ENCODE measurements around the gene NARF.

The NARF gene

DNA sequence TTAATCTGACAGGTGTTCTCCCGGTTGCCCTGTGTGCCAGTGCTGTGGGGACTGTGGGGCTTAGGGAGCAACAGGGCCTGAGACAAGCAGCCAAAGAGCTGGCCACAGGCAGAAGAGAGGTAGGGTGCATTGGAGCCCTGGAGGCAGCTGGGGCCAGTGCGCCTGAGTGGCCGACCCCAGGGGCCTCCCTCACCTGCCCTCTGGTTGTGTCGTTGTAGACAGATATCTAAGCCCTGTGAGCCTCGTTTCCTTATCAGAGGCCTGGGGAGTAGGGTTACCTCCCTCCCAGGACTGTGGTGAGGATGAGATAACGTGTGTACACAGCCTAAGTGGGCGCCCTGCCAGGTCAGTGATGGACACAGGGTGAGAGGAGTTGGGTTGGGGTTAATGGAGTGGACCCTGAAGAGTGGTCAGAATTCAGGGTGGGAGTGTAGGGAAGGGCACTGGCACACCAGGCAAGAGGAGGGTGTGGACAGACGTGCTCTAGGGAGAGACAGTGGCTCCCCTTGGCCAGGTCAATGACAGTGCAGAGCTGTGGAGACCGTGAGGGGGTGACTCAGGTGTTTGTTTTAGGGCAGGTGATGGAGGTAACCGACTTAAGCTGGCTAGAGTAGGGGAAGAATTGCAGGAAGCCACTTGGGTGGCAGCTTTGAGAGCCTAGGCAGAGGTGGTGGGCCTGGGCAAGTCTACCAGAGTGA is 3.4 kb downstream of the NARF start:
- TF ChIP-seq, protein P1, sequence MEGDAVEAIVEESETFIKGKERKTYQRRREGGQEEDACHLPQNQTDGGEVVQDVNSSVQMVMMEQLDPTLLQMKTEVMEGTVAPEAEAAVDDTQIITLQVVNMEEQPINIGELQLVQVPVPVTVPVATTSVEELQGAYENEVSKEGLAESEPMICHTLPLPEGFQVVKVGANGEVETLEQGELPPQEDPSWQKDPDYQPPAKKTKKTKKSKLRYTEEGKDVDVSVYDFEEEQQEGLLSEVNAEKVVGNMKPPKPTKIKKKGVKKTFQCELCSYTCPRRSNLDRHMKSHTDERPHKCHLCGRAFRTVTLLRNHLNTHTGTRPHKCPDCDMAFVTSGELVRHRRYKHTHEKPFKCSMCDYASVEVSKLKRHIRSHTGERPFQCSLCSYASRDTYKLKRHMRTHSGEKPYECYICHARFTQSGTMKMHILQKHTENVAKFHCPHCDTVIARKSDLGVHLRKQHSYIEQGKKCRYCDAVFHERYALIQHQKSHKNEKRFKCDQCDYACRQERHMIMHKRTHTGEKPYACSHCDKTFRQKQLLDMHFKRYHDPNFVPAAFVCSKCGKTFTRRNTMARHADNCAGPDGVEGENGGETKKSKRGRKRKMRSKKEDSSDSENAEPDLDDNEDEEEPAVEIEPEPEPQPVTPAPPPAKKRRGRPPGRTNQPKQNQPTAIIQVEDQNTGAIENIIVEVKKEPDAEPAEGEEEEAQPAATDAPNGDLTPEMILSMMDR (IDR thresholded peaks at IDR 0.05; ENCODE audit: low read depth, low read length, missing control alignments) = no peak
- DNase-seq (ENCODE audit: low read depth) = no peak
- in situ Hi-C loops (cut with HindIII; ENCODE audit: low sequenced_read_pairs) = no loop called here
- H3K4me3 ChIP-seq (ENCODE audit: low read depth, low read length) = no peak overlapping the region

DNA sequence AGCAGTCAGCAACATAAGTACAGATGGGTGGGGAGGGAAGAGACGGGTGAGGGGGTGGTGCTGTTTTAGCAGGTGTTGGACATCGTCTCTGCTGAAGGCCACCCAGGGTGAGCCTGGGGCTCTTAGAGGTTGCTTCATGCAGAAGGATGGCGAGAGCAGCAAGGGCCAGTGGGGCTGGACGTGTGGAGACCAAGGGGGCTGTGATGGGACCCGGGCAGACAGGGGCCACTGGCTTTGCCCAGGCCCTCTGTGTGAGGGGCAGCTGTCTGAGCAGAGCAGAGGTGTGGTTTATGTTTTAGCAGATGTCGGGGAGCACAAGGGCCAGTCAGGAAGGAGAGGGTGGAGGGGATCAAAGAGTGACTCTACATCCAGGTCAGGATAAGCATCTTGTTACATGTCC is 4.8 kb downstream of the NARF start:
- in situ Hi-C loops (cut with HindIII; ENCODE audit: low sequenced_read_pairs) = no loop called here
- DNase-seq (ENCODE audit: low read depth) = no peak
- TF ChIP-seq, protein P1 (IDR thresholded peaks at IDR 0.05; ENCODE audit: low read depth, low read length, missing control alignments) = no peak
- no peak overlapping the region for H3K4me3 ChIP-seq (ENCODE audit: low read depth, low read length)

DNA sequence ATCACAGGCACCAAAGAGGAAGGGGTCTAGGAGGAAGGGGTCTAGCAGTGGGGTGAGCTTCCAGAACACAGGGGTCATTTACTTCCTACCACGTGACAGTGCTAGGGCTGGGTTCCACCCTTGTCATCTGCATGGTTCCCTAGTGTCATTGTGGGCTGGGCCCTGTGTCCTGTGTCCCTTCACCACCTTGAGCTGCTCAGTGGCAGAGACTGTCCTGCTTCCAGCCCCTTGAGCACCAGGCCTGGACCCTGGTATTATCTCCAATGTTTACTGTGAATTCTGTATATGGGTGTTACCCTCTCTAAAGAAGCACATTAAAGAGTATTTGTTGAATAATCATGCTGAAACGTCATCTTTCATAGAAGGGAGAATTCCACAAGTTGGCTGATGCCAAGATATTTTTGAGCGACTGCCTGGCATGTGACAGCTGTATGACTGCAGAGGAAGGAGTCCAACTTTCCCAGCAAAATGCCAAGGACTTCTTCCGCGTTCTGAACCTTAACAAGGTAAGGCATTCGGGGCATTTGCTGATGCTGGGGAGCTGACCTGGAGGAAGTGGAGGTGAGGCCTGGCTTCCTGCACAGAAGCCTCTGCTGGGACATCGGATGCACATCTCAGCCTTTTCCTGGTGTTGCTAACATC is 5.5 kb downstream of the NARF start:
- in situ Hi-C loops (cut with HindIII; ENCODE audit: low sequenced_read_pairs) = no loop called here
- H3K4me3 ChIP-seq (ENCODE audit: low read depth, low read length) = no peak overlapping the region
- no peak for DNase-seq (ENCODE audit: low read depth)
- TF ChIP-seq, protein P1 (IDR thresholded peaks at IDR 0.05; ENCODE audit: low read depth, low read length, missing control alignments) = no peak

DNA sequence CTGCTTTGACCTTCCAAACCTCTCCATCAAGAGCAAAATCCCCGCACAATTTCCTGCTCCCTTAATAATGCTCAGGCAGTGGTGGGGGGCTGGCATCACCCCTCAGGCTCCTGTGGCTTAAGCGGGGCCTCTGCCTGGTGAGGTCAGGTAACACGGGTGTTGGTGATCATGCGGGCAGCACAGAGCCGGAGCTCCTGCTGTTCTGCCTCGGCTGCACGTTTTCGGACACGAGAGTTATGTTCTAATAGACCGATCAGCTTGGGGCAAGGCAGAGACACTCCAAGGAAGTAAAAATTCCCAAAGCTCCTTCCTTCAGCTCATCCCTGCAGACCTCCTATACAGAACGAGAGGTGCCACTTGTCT is 6.0 kb downstream of the NARF start:
- TF ChIP-seq, protein P1 (IDR thresholded peaks at IDR 0.05; ENCODE audit: low read depth, low read length, missing control alignments) = no peak
- H3K4me3 ChIP-seq (ENCODE audit: low read depth, low read length) = no peak overlapping the region
- DNase-seq (ENCODE audit: low read depth) = no peak
- in situ Hi-C loops (cut with HindIII; ENCODE audit: low sequenced_read_pairs) = no loop called here

DNA sequence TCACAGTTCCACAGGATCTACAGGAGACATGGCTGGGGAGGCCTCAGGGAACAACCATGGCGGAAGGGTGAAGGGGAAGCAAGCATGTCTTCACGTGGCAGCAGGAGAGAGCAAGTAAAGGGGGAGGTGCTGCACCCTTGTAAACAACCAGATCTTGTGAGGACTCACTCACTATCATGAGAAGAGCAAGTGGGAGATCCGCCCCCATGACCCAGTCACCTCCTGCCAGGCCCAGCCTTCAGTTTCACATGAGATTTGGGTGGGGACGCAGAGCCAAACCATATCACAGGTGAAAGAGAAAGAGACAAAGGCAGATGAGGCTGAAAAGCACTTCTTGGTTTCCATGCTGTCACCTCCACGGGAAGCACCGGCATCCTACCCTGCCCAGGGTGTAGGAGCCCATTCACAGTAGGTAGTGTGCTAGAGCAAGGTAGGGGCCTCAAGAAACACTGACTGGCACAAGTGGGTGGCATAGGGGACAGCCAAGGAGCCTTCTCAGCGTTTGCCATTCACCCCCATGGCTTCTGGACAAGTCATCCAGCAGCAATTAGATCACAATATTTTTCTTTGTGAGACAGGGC is 6.6 kb downstream of the NARF start:
- no peak for DNase-seq (ENCODE audit: low read depth)
- in situ Hi-C loops (cut with HindIII; ENCODE audit: low sequenced_read_pairs) = no loop called here
- no peak overlapping the region for H3K4me3 ChIP-seq (ENCODE audit: low read depth, low read length)
- TF ChIP-seq, protein P1 (IDR thresholded peaks at IDR 0.05; ENCODE audit: low read depth, low read length, missing control alignments) = no peak

DNA sequence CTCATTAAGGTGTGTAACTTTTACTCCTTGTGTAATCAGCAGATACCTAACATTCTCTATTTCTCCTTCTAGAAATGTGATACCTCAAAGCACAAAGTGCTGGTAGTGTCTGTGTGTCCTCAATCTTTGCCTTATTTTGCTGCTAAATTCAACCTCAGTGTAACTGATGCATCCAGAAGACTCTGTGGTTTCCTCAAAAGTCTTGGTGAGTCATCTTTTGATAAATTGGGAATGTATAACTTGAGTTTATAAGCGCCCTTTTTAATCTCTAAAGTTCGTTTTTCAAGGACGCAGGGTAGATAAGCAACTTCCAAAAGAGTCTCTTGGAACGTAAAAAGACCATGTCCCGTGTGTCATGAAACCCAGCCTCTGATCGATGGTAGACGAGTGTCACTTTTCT is 10.2 kb downstream of the NARF start:
- in situ Hi-C loops (cut with HindIII; ENCODE audit: low sequenced_read_pairs) = no loop called here
- DNase-seq (ENCODE audit: low read depth) = no peak
- no peak overlapping the region for H3K4me3 ChIP-seq (ENCODE audit: low read depth, low read length)
- TF ChIP-seq, protein P1 (IDR thresholded peaks at IDR 0.05; ENCODE audit: low read depth, low read length, missing control alignments) = no peak
